Right lung (tissue), 10 donors: ENCODE measurements around the gene SULT6B1. TPM values are rescaled to one million over a fixed set of nuclear protein-coding genes. Genes with fewer than 3 reads are reported as not detected.
"Not testable (repeated sequence)": the region's sequence is repeated elsewhere in the genome, so short reads cannot be mapped to it uniquely, and the experiment has no call there.

ENCODE experiments used
- DNase-seq, 2 donors: peaks; one replicate each; pipeline ENCODE4 v3.0.0-alpha.2; 2013
- long read RNA-seq, 8 donors: transcript quantifications; one replicate each; lab custom pipeline, GENCODE V29; 2026
- polyA plus RNA-seq, 5 donors: library from polyadenylated mRNA; unstranded; fragments of 120-200 nt; gene quantifications; one replicate each; pipeline versions ENCODE4 v1.2.1 to v1.2.3, GENCODE V29; 2013; ENCODE audit warnings: inconsistent platforms in 1 of 5, low replicate concordance in 1 of 5; ENCODE audit not compliant: insufficient read length in 5 of 5, insufficient read depth in 1 of 5

The SULT6B1 gene
- polyA plus RNA-seq: not detected
- long read RNA-seq, donor 1, partial matches to known transcripts: 45 of 57 reads
- long read RNA-seq, donor 1, other reads (novel, unspliced or antisense): 12 of 57 reads
- long read RNA-seq, donor 2: 0 reads
- long read RNA-seq, donor 3: 0 reads
- long read RNA-seq, donor 4: 0 reads
- long read RNA-seq, donor 5: 0 reads
- long read RNA-seq, donor 6, partial matches to known transcripts: 41 of 50 reads
- long read RNA-seq, donor 6, other reads (novel, unspliced or antisense): 9 of 50 reads
- long read RNA-seq, donor 7: 0 reads
- long read RNA-seq, donor 8: 0 reads

- DNase-seq: no peak
These were observed at the start of gene SULT6B1 for GRCh38 chr2:37188570-37188969. TSS of gene SULT6B1 (minus strand) at chr2:37188670. CDS start at chr2:37188640, 30 bp downstream.

GRCh38 chr2:37232131-37232933, 43.9 kb upstream of the SULT6B1 start:
- no peak for DNase-seq

GRCh38 chr2:37231241-37232130, 43.0 kb upstream of the SULT6B1 start, which contains the start of the genes CEBPZ and NDUFAF7:
TSS of gene CEBPZ (minus strand) at chr2:37231596. CDS start at chr2:37231567, 29 bp downstream.
TSS of gene NDUFAF7 (plus strand) at chr2:37231658. CDS start at chr2:37231706, 48 bp downstream.
- peak; percentile 88 to 90 for DNase-seq

- DNase-seq: peak in 1 of 2 donors; percentile 6
These were observed 42.1 kb upstream of the SULT6B1 start for GRCh38 chr2:37230581-37230980.

GRCh38 chr2:37228788-37229187, 40.3 kb upstream of the SULT6B1 start:
- DNase-seq: no peak

GRCh38 chr2:37226863-37227262, 38.4 kb upstream of the SULT6B1 start:
- no peak for DNase-seq

GRCh38 chr2:37225129-37225528, 36.7 kb upstream of the SULT6B1 start:
- DNase-seq: not testable (repeated sequence)

GRCh38 chr2:37224063-37224462, 35.6 kb upstream of the SULT6B1 start:
- DNase-seq: no peak

- no peak for DNase-seq
These were observed 34.7 kb upstream of the SULT6B1 start for GRCh38 chr2:37223131-37223530.

- DNase-seq: no peak
These were observed 30.6 kb upstream of the SULT6B1 start for GRCh38 chr2:37219046-37219445.

- DNase-seq: no peak
These were observed 26.8 kb upstream of the SULT6B1 start for GRCh38 chr2:37215250-37215649.

- DNase-seq: no peak
These were observed 23.5 kb upstream of the SULT6B1 start for GRCh38 chr2:37211939-37212338.

GRCh38 chr2:37211212-37211611, 22.7 kb upstream of the SULT6B1 start:
- DNase-seq: no peak

GRCh38 chr2:37206760-37207159, 18.3 kb upstream of the SULT6B1 start:
- not testable (repeated sequence) for DNase-seq

GRCh38 chr2:37205689-37206341, 17.3 kb upstream of the SULT6B1 start:
- no peak for DNase-seq

GRCh38 chr2:37205071-37205661, 16.7 kb upstream of the SULT6B1 start:
- DNase-seq: not testable (repeated sequence)

GRCh38 chr2:37203708-37204107, 15.2 kb upstream of the SULT6B1 start:
- DNase-seq: no peak

- no peak for DNase-seq
These were observed 13.3 kb upstream of the SULT6B1 start for GRCh38 chr2:37201766-37202165.

GRCh38 chr2:37201208-37201607, 12.7 kb upstream of the SULT6B1 start:
- DNase-seq: no peak

GRCh38 chr2:37198681-37199065, 10.2 kb upstream of the SULT6B1 start:
- no peak for DNase-seq
